Hypothalamus (tissue), 51 donors: Measurements from ENCODE around the gene PLXNB1.

Experiments
- DNase-seq, 51 donors: peaks; one replicate each; lab custom pipeline; 2025; lab: John Stamatoyannopoulos, UW

Gene PLXNB1

GRCh38 chr3:48436477-48436787, 6.5 kb upstream of the PLXNB1 start:
- DNase-seq: no peak

GRCh38 chr3:48435774-48436476, 6.0 kb upstream of the PLXNB1 start:
- DNase-seq: peak in 49 of 51 donors; percentile 15 to 93 (median 72)

- no peak for DNase-seq
These were observed 5.3 kb upstream of the PLXNB1 start for GRCh38 chr3:48435223-48435595.

- no peak for DNase-seq
These were observed 4.8 kb upstream of the PLXNB1 start for GRCh38 chr3:48434591-48435222.

GRCh38 chr3:48433472-48434118, 3.7 kb upstream of the PLXNB1 start:
- DNase-seq: no peak

GRCh38 chr3:48432411-48433371, 2.8 kb upstream of the PLXNB1 start:
- peak in 1 of 51 donors; percentile 10 for DNase-seq

GRCh38 chr3:48431224-48432029, 1.5 kb upstream of the PLXNB1 start:
- no peak for DNase-seq

GRCh38 chr3:48430708-48431101, 819 bp upstream of the PLXNB1 start:
- no peak for DNase-seq

GRCh38 chr3:48429317-48429959, 448 bp downstream of the PLXNB1 start:
- peak in 47 of 51 donors; percentile 30 to 89 (median 74) for DNase-seq

GRCh38 chr3:48428572-48429316, 1.1 kb downstream of the PLXNB1 start:
- DNase-seq: peak in 34 of 51 donors; percentile 17 to 75 (median 58)

- peak in 3 of 51 donors; percentile 29 to 50 (median 37) for DNase-seq
These were observed 1.8 kb downstream of the PLXNB1 start for GRCh38 chr3:48428088-48428571.

GRCh38 chr3:48427630-48427962, 2.3 kb downstream of the PLXNB1 start:
- DNase-seq: peak in 19 of 51 donors; percentile 23 to 77 (median 37)

- DNase-seq: peak in 18 of 51 donors; percentile 12 to 78 (median 46)
These were observed 2.8 kb downstream of the PLXNB1 start for GRCh38 chr3:48426944-48427629.

- peak in 48 of 51 donors; percentile 41 to 98 (median 85) for DNase-seq
These were observed 3.4 kb downstream of the PLXNB1 start for GRCh38 chr3:48426401-48426909.

- DNase-seq: peak in 41 of 51 donors; percentile 12 to 85 (median 61)
These were observed 4.5 kb downstream of the PLXNB1 start for GRCh38 chr3:48425281-48425812.

- peak in 26 of 51 donors; percentile 18 to 53 (median 37) for DNase-seq
These were observed 5.8 kb downstream of the PLXNB1 start for GRCh38 chr3:48423883-48424695.
